ENCODE data around the gene ZER1.
A peak's percentile ranks its signal among the peaks of the same experiment; 100 is the strongest.
"Not testable (repeated sequence)": the region's sequence is repeated elsewhere in the genome, so short reads cannot be mapped to it uniquely, and the experiment has no call there.

The ZER1 gene

DNA sequence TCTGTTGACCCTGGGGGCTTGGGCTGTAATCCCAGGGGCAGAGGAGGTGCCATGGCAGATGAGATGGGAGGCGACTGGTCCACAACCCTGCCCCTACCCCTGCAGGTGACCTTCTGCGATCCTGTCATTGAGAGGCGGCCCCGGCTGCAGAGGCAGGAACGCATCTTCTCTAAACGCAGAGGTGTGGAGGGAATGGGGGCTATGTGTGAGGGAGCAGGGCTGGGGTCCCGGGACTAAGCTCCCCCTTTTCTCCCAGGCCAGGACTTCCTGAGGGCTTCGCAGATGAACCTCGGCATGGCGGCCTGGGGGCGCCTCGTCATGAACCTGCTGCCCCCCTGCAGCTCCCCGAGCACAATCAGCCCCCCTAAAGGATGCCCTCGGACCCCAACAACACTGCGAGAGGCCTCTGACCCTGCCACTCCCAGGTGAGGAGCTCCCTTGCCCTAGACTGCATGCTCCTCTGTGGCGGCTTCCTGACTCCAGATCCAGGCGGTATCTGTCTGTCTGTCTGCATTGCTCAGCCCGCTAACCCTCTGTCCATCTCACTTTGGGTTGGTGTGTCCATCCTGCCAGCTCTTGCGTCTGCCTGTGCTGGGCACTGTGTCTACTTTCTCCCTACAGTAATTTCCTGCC is 57.7 kb downstream of the ZER1 start:
- no peak for DNase-seq

DNA sequence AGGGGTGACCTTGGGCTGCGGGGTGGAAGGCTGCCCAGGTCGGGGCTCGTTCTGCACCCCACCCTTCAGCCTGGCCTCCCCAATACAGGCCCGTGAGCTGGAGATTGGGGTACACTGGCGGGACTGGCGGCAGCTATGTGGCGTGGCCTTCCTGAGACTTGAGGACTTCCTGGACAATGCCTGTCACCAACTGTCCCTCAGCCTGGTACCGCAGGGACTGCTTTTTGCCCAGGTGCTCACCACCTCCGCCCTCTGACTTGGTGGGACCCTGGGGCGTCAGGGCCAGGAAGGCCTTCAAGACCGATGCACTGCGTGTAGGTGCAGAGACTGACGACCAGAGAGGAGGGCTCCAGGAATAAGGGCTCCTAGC is 58.3 kb downstream of the ZER1 start:
- DNase-seq = no peak

DNA sequence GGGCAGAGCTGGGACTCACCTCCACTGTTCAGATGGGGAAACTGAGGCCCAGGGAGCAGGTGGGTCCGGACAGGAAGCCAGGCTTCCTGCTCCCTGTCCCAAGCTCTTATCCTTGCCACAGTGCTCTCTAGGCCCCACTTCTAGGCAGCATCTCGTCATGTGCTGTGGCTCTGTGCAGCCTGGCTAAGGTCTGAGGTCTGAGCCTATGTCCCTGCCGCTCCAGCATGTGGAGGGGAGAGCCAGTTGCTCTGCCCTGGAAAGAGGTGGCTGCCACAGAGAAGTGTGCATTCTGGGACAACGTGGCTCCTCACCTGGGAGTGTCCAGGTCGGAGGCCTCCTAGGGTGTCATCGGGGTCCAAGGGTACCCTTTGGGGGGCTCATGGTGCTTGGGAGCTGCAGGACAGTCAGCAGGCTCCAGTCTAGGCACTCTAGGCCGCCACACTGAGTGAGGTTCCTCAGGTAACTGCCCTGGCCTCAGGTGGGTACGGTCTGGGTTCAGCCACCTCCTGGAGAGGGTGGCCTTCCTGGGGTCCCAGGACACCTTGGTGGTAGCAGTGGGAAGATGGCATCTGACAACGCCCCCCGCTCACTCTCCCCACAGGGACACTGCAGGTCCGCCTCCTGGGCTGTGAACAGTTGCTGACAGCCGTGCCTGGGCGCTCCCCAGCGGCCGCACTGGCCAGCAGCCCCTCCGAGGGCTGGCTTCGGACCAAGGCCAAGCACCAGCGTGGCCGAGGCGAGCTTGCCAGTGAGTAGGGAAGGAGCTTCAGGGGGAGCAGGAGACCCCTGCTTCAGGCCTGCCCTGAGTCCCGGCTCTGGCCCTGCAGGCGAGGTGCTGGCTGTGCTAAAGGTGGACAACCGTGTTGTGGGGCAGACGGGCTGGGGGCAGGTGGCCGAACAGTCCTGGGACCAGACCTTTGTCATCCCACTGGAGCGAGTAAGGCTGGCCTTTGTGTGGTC is 59.0 kb downstream of the ZER1 start:
- no peak for DNase-seq

DNA sequence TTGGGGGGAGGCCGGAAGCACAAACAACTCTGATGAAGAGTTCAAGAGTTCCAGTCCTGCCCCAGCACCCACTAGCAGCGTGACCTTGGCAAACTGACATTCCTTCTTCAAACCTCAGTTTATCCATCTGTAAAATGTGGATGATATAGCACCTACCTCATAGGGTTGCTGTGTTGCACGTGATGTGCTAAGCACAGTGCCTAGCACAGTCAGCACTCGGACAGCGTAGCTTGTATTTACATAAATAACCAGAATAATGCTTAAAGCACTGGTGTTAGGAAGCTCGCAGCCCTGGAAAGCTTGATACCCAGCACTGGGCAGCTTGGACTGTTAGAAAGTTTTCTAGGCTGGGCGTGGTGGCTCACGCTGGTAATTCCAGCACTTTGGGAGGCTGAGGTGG is 64.3 kb downstream of the ZER1 start:
- no peak for DNase-seq

DNA sequence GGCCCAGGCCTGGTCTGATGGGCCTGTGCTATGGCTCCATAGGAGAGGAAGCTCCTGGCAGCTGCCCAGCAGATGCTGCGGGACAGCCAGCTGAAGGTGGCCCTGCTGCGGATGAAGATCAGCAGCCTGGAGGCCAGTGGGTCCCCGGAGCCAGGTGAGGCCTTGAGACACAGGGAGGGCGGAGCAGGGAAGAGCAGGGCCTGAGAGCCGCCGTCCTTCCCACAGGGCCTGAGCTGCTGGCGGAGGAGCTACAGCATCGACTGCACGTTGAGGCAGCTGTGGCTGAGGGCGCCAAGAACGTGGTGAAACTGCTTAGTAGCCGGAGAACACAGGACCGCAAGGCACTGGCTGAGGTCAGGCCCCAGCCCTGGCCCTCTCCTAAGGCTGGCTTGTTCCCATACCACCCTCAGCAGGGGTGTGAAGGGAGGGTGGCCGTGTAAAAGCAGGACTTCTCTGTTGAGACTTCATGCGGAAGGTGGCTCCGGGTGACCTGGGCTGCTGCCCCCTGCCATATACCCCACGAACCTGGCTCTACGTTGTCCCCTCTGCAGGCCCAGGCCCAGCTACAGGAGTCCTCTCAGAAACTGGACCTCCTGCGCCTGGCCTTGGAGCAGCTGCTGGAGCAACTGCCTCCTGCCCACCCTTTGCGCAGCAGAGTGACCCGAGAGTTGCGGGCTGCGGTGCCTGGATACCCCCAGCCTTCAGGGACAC is 64.9 kb downstream of the ZER1 start:
- no peak for DNase-seq

DNA sequence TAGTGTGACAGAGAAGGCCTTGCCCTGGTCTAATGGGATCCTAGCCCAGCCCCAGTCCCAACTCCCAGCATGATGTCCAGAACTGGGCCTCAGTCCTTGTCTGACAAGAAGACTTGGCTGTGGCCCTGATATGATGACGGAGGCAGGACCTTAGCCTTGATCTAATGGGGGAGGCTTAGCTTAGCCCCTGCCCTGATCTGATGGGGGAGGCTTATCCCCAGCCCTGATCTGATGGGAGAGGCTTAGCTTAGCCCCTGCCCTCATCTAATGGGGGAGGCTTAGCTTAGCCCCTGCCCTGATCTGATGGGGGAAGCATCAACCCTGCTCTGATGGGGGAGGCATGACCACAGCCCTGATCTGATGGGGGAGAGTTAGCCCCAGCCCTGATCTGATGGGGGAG is 65.7 kb downstream of the ZER1 start:
- no peak for DNase-seq

DNA sequence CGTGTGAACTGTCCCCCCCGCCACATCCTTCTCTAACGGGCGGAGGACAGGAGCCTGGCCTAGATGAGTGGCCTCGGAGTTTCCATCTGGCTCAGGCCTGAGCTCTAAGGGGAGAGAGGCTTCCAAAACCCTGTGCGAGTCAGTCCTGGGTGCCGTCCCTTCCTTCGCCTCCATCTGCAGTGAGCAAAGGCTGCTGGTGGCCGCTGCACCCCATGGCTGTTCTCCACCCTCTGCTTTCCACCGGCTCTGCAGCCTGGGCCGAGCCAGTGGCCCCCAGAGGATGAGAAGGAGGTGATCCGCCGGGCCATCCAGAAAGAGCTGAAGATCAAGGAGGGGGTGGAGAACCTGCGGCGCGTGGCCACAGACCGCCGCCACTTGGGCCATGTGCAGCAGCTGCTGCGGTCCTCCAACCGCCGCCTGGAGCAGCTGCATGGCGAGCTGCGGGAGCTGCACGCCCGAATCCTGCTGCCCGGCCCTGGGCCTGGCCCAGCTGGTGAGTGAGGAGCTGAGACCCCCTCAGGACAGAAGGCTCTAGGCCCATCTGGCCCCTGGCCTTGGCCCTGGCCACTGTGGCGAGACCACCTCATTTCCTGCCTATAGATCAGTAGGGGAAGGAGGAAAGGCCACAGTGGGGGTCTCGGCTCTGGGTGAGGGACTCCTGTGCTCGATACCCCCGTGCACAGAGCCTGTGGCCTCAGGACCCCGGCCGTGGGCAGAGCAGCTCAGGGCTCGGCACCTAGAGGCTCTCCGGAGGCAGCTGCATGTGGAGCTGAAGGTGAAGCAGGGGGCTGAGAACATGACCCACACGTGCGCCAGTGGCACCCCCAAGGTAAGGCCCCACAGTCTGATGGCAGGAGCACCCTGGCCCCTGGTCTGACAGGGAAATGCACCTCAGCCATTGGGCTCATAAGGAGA is 66.4 kb downstream of the ZER1 start:
- DNase-seq = no peak

DNA sequence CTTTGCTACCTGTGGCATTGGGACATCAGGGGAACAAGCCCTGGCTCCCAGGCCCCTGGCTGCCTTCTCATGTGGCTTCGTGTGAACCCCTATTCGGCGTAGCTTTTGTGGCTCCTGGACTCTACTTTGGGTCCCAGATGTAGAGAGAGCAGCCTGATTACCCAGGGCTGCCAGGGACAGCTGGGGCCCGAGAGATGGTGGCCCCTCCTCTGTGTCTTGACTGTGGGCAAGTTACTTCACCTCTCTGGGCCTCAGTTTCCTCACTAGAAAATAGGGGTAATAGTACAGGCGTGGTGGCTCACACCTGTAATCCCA is 67.4 kb downstream of the ZER1 start:
- DNase-seq = no peak

DNA sequence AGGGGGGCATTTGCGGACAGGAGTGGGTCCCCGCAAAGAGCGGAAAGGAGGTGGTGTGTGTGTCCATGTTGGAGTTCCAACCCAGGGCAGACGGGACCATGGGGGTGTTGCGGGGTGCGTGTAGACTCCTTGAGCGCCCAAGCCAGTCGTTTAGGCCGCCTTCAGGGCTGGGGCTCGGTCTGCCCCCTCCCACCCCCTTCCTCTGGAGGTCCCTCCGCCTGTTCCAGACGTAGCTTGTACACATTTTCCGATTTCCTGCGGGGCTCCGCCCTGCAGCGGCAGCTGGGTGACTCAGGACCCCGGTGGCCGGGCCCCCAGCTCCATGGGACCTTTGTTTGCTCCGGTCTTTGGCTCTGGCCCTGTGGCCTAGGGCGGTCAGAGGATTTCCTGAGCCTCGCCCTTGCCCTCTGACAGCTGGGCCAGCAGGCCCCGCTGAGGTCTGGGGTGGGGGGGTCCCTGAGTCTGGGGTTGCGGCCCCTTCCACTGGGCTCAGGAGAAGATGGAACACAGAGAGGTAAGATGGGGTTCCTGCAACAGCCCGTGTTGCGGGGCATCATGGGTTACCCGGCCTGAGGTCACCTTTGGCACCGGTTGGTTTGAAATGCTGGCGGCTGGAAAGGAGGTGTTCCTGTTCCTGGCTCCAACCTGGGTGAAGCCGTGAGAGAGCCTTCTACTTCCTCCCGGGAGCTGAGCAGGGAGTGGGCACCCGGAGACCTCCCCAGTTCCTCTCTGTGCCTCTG is 67.9 kb downstream of the ZER1 start:
- no peak for DNase-seq

DNA sequence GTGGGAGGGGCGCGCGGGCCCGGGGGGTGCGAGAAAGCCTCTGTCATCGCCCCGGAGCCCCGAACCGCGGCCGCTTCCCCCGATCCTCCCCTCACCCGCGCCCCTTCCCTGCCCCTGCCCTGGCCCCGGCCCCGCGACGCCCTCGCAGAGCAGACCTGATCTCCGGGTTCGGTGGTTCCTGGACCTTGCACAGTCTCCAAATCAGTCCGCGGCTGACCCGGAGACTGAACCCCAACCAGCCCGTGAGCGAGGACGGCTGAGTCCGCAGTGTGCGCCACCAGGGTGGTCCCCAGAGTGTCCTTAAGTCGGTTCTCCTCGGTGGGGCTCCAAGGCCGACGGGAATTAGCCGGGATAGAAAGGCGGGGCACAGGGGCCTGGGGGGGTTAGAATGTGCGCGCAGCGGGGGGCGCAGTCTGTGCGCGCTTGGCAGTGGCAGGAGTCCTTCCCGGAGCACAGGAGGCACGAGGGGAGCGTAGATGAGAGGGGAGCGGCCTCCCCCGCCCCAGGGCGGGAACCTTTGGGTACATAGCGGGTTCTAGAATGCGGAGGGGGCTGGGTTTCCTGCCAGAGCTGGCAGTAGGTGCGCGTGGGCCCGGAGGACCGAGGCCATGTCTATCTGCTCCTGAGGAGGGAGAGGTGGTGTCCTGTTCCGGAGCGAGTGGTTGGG is 68.6 kb downstream of the ZER1 start:
- DNase-seq = peak; percentile 20

DNA sequence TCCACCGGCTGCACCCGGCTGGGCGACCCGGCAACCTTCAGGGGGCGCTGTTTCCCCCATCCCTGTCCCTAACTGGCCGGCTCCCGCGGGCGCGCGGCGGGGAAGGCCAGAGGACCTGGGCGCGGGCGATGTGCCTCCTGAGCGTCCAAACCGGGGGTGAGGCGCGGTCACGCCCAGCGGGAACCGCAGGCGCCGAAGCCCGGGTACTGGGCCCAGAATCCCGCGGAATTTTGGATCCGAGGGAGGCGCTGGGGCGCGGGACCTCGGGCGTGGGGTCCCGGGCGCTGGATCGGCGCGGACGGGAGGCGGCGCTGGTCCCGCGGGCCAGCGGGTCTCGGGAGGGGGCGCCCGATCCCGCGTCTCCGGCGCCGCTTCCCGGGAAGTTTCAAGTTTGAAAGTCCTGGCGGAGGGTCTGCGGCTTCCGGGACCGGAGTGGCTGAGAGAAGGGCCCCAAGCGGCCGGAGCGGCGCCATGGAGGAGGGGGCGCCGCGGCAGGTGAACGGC is 69.2 kb downstream of the ZER1 start, which contains the start of gene PKN3:
Gene PKN3, plus strand, starts transcription at position 59 of the 504 bp plus-strand sequence. Its CDS starts 413 bp downstream, at position 472.
- DNase-seq = peak; percentile 75

DNA sequence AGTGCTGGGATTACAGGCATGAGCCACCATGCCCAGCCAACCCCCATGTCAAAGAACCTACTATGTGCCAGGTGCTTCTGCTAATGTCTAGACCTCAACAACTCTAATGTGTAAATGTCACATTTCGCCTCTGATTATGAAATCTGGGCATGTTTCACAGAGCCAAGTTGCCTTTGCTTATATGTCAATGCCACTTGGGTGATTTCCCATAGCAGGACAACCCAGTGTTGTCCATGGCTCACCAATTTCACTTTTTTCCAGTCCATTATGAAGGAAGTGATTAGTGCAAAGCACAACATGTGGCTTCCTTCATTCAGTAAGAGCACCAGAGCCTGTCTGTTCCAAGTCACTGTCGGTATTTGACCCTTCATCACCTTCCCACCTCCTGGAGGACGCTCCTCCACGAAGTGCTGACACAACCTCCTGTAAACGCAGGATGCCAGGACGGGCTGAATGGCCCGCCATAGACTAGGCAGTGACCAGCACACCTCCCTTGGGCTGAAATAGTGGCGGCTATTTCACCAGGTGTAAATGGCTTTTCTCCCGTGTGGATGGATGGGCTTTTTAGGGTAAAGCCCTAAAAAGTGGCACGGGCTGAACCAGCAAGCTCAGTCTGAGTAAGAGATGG is 70.4 kb downstream of the ZER1 start:
- DNase-seq = no peak

DNA sequence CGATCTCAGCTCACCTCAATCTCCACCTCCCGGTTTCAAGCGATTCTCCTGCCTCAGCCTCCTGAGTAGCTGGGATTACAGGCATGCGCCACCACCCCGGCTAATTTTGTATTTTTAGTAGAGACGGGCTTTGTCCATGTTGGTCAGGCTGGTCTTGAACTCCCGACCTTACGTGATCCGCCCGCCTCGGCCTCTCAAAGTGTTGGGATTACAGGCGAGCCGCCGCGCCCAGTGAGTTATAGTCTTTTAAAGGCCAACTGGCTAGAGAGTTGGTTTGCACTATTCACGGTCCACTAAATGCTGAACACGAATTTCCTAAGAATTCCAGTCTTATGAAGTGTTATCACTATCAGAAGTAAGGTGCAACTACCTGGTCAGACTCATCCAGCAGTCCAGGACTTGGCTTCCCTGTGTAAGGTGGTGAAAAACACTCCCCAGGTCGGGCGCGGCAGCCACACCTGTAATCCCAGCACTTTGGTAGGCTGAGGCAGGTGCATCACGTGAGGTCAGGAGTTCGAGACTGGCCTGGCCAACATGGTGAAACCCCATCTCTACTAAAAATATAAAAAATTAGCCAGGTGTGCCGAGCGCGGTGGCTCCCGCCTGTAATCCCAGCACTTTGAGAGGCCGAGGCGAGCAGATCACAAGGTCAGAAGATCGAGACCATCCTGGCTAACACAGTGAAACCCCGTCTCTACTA is 72.5 kb downstream of the ZER1 start:
- DNase-seq = not testable (repeated sequence)

DNA sequence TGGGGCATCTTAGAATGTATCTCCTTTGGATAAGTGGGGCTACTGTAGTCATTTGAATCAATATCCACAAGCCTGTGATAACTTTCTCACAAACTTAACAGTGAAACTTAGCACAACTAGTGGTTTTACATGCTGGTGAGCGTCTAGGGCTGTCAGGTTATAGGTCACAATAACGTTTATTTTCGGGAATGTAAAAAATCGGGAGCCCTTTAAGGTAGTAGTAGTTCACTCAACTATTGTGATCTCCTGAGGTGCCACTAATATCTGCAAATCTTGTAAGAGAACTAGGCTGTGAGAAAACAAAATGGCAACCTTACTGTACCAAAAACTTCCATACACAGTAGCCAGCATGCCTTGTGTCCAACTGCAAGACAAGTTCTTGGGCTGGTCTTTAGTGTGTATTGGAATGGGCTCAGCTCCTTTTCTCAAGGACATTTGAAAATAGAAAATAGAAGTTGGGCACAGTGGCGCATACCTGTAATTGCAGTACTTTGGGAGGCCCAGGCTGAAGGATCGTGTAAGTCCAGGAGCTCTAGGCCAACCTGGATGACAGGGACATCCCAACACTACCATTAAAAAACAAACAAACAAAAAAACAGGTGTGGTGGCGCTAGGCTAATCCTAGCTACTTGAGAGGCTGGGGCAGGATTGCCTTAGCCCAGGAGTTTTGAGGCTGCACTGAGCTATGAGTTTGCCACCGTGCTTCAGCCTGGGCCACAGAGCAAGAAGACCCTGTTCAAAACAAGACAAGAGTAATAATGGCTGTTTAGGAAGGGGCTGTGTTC is 74.6 kb downstream of the ZER1 start:
- DNase-seq = no peak

DNA sequence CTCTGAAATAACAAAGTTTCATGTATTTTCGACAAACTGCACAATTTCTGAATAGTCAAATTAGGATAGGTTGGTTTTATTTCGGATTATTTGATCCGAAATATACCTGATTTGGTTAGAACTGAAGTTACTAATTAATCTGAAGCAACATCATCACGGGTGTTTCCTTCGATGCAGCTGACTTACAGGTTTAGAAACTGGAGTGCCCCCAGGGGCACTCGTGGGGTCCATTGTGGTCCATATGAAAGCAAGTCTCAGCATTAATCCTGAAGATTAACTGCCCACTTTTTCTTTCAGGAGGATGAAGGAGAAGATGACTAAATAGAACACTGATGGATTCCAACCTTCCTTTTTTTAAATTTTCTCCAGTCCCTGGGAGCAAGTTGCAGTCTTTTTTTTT is 77.4 kb downstream of the ZER1 start:
- no peak for DNase-seq

DNA sequence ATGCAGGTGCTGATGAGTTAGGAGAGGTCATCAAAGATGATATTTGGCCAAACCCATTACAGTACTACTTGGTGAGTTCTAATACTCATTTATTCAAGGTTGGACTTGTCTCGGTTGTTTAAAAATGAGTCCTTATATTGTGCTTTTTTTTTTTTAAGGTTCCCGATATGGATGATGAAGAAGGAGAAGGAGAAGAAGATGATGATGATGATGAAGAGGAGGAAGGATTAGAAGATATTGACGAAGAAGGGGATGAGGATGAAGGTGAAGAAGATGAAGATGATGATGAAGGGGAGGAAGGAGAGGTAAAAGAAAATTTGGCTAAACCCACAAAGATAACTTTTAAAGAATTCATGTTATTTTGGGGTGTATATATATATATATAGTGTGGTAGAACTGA is 78.0 kb downstream of the ZER1 start:
- not testable (repeated sequence) for DNase-seq

DNA sequence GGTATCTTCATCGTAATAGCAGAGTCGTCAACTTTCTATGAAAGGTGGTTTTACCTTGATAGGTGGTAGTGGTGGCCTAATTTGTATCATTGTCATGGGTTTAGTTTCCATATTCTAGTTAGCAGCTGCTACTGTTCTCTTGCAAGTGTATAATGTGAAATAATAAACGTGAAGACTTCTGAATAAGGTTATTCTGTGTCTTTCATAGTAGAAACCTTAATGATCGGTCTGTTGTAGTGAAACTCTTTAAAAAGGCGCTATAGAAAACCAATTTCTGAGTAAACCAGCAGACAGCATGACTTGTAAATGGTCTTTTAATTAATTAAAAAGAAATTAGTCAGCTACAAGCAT is 81.1 kb downstream of the ZER1 start:
- no peak for DNase-seq

DNA sequence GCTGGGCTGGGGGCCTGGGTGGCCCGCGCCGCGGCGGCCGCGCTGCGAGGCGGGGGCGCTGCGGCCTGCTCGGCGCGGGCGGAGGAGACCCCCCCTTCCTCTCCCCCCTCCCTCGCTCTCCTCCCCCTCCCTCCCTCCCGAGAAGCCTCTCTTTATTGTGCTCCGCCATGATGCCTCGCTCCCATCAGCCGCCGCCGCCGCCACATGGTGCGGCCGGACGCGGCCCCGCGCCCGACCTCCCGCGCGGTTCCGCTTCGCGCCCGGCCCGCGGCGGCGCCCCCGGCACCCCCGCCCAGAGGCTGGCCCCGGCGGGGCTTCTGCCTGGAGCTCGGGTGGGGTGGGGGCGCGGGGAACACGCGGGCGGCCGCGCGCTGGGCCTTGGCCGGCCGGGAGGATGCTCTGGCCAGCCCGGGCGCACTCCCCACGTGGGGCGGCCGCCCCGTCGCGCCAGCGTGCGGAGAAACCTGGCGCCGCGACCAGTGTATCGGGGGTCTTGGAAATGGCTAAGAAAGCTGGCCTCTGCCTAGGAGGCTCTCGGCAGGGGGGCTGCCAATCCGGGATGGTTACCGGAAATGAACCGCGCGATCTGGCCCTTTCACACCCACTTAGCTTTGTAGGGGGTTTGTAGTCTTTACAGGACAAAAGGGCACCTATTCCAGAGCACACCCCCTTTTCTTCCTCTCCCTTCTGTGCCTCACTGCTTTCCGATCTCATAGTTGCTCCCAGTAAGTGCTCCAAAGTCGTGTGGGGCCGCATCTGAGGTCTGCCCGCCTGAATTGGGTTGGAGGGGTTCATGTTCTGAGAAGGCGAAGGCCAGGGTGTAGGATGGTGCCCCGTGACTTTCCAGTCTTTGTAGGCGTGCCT is 81.7 kb downstream of the ZER1 start:
- peak; percentile 48 for DNase-seq
